ENCODE results near the gene GCNA.
"Not testable (repeated sequence)": the region's sequence is repeated elsewhere in the genome, so short reads cannot be mapped to it uniquely, and the experiment has no call there.

GCNA gene

DNA sequence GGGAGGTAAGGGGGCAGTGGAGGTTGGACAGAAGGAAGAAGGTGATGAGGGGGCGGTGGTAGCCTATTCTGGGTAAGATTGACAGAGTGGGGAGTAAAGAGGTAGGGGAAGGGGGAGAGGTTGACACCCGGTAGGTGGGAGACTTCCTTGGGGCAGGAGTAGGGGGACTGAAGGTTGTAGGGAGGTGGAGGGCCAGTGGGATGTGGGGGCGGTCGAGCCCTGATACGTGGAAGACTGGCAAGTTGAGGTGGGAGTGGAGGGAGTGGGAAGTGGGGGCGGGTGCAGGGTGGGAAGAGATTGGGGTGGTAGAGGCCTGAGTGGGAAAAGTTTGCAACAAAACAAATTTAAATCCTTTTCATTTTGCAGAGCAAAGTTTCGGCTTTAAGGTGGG, 1.7 kb downstream of the GCNA start:
- no peak for DNase-seq
- Mint-ChIP-seq H3K27ac (no peak overlapping the region), H3K4me3 (no peak overlapping the region), H3K4me1 (no peaks in the 10 kb centered on the region), H3K27me3 (no peaks in the 10 kb centered on the region), H3K9me3 (no peaks in the 10 kb centered on the region), H3K36me3 (peaks cover 22% of the 10 kb centered on the region)
- CTCF ChIA-PET = interaction anchor here (0.6 kb wide), 1 partner anchor 188 kb away, joined by 3 read pairs; no protein-coding TSS in a partner anchor

GRCh38 chrX:71581210-71581609, 3.0 kb downstream of the GCNA start:
- H3K27me3 Mint-ChIP-seq = no peaks in the 10 kb centered on the region
- no peak for DNase-seq
- CTCF ChIA-PET = no interaction called here
- no peak overlapping the region for H3K4me3 Mint-ChIP-seq
- no peaks in the 10 kb centered on the region for H3K9me3 Mint-ChIP-seq
- H3K4me1 Mint-ChIP-seq = peaks cover 2% of the 10 kb centered on the region
- peaks cover 23% of the 10 kb centered on the region for H3K36me3 Mint-ChIP-seq
- H3K27ac Mint-ChIP-seq = no peak overlapping the region

DNA sequence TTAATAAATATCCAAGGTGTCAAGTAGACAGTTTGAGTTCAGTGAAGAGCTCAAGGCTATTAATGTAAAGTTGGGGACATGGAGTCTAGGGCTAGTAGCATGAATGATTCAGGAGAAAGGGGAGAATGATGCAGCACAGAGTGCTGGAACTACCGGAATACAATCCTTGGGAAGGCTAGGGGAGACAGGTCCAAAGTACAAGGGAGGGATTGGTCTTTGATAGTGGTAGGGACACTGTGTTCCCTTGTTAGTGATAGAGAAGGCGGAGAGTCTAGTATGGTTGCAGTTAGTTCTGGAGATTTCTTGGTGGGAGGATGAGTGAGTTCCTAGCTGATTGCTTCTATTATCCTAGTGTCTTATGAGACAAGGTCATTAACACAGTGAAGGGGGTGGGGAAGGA, 8.7 kb downstream of the GCNA start:
- Mint-ChIP-seq H3K36me3 (peaks cover 15% of the 10 kb centered on the region), H3K9me3 (no peaks in the 10 kb centered on the region), H3K4me3 (no peak overlapping the region), H3K4me1 (peaks cover 9% of the 10 kb centered on the region), H3K27ac (no peak overlapping the region), H3K27me3 (no peaks in the 10 kb centered on the region)
- no peak for DNase-seq
- CTCF ChIA-PET = no interaction called here

GRCh38 chrX:71593210-71593609, 15.0 kb downstream of the GCNA start:
- DNase-seq, H3K27ac Mint-ChIP-seq, CTCF ChIA-PET, H3K27me3 Mint-ChIP-seq, H3K4me1 Mint-ChIP-seq, H3K4me3 Mint-ChIP-seq, H3K9me3 Mint-ChIP-seq: not testable (repeated sequence)
- peaks cover 15% of the 10 kb centered on the region for H3K36me3 Mint-ChIP-seq

- H3K27ac Mint-ChIP-seq = no peak overlapping the region
- H3K9me3 Mint-ChIP-seq = no peaks in the 10 kb centered on the region
- peaks cover 11% of the 10 kb centered on the region for H3K4me1 Mint-ChIP-seq
- no peak for DNase-seq
- CTCF ChIA-PET = interaction anchor here (0.7 to 1.2 kb wide), 2 partner anchors 34 to 52 kb away, joined by 3 read pairs; no protein-coding TSS in a partner anchor
- no peak overlapping the region for H3K4me3 Mint-ChIP-seq
- H3K36me3 Mint-ChIP-seq = peaks cover 58% of the 10 kb centered on the region
- no peaks in the 10 kb centered on the region for H3K27me3 Mint-ChIP-seq
Measured at GRCh38 chrX:71599965-71600364, 21.7 kb downstream of the GCNA start.

DNA sequence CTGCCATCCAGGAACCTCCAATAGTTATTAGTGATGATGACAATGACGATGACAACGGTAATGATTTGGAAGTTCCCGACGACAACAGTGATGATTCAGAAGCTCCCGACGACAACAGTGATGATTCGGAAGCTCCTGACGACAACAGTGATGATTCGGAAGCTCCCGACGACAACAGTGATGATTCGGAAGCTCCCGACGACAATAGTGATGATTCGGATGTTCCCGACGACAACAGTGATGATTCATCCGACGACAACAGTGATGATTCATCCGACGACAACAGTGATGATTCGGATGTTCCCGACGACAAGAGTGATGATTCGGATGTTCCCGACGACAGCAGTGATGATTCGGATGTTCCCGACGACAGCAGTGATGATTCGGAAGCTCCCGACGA, 25.4 kb downstream of the GCNA start:
- Mint-ChIP-seq H3K9me3 (no peaks in the 10 kb centered on the region), H3K4me1 (peaks cover 45% of the 10 kb centered on the region), H3K27me3 (no peaks in the 10 kb centered on the region), H3K36me3 (peaks cover 69% of the 10 kb centered on the region), H3K4me3 (no peak overlapping the region), H3K27ac (peak overlapping the region; percentile 11)
- CTCF ChIA-PET = no interaction called here
- no peak for DNase-seq

GRCh38 chrX:71604141-71604540, 25.9 kb downstream of the GCNA start:
- H3K9me3 Mint-ChIP-seq = no peaks in the 10 kb centered on the region
- no peak overlapping the region for H3K27ac Mint-ChIP-seq
- no peak for DNase-seq
- H3K36me3 Mint-ChIP-seq = peaks cover 74% of the 10 kb centered on the region
- no peaks in the 10 kb centered on the region for H3K27me3 Mint-ChIP-seq
- CTCF ChIA-PET = no interaction called here
- peaks cover 50% of the 10 kb centered on the region for H3K4me1 Mint-ChIP-seq
- no peak overlapping the region for H3K4me3 Mint-ChIP-seq

DNA sequence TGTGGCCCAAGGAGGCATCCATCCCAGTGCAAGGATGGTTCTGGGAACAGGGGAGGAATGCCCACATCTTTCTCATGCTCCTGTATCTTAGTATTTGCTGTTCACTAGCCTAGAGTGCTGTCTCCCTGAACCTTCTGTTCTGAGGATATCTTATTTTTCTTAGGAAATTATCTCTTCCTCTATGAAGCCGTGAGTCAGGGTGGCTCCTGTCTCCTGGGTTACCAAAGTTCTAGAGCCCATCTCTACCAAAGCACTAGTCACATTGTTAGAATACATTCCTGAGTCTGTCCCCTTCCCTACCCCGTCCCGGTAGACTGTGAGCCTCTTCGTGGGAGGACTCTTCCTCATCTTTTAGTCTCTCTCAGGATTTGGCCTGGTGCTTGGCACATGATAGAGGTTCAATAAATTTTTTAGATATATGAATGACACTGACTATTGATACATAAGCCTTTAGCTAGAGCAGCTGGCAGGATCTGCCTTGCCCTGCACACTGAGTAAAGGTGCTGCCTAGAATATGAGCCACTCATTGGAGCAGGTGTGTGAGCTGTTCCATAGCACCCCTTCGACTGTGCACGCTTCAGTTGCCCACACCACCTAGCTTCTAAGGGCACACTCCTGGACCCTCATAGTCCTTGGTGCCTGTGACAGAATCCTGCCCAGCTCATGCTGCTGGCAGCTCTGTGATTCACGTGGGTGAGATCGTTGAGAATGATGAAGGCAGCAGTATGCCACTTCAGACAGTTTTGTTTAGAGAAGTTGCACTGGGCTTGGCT, 26.7 kb downstream of the GCNA start:
- H3K4me3 Mint-ChIP-seq = no peak overlapping the region
- H3K36me3 Mint-ChIP-seq = peaks cover 78% of the 10 kb centered on the region
- no peak for DNase-seq
- H3K27ac Mint-ChIP-seq = peak overlapping the region; percentile 81
- H3K27me3 Mint-ChIP-seq = no peaks in the 10 kb centered on the region
- H3K4me1 Mint-ChIP-seq = peaks cover 58% of the 10 kb centered on the region
- CTCF ChIA-PET = interaction anchor here (0.6 to 1.1 kb wide), 2 partner anchors 10 to 47 kb away, joined by 3 read pairs; no protein-coding TSS in a partner anchor
- H3K9me3 Mint-ChIP-seq = no peaks in the 10 kb centered on the region

DNA sequence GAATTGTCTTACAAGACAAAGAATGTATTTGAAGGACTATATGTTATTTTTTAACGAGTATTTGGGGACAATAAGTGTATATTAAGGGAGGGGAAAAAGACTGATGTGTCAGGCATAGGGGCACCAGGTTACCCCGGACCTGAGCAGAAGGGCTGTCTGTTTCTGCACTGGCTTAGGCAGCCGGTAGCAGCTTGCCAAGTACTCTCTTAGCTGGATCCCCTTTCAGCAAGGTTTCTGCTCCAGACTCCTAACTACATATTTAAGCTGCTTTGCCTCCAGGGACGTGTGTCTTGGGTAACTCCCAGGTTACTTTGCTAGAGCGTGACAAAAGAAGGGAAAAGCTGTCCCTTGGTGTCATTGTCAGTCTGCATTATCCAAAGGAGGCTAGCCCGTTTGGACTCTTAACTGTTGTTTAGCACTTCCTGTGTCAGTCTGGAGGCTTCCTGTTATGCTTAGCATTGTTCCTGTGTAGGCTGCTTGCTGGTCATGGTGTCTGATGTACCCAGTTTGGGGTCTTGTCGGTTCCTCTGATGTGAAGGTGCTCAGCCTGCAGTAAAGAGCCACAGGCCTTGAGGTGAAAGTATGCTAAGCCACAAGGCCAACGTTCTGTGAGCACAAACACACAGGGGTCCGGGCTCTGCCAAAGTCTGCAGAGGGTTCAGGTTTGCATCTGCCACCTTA, 28.4 kb downstream of the GCNA start:
- CTCF ChIA-PET = interaction anchor here (0.6 kb wide), 1 partner anchor 16 kb away, joined by 3 read pairs; no protein-coding TSS in a partner anchor
- H3K27me3 Mint-ChIP-seq = no peaks in the 10 kb centered on the region
- peaks cover 81% of the 10 kb centered on the region for H3K36me3 Mint-ChIP-seq
- peaks cover 71% of the 10 kb centered on the region for H3K4me1 Mint-ChIP-seq
- peak overlapping the region; percentile 93 for H3K27ac Mint-ChIP-seq
- H3K9me3 Mint-ChIP-seq = no peaks in the 10 kb centered on the region
- no peak overlapping the region for H3K4me3 Mint-ChIP-seq
- DNase-seq = peak; percentile 44

DNA sequence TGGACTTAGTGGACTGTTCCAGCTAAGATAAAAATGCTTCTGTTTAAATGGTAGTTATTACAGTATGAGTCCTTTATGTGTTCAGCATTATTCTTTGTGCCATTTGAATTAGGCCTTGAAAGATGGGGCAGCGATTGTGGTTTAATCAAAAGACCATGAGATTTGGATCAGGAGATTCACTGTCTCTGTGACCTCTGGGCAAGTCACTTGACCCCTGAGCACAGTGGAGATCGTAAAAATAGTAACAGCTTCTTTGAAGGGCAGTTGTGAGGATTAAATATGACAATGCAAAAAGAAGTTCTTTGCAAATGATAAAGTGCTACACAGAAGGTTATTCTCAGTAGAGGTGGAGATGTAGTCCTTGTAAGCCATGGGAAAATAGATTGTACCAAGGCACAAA, 29.3 kb downstream of the GCNA start:
- no peak for DNase-seq
- CTCF ChIA-PET = no interaction called here
- H3K36me3 Mint-ChIP-seq = peaks cover 76% of the 10 kb centered on the region
- H3K27ac Mint-ChIP-seq = peak overlapping the region; percentile 93
- no peak overlapping the region for H3K4me3 Mint-ChIP-seq
- no peaks in the 10 kb centered on the region for H3K27me3 Mint-ChIP-seq
- H3K4me1 Mint-ChIP-seq = peaks cover 72% of the 10 kb centered on the region
- H3K9me3 Mint-ChIP-seq = no peaks in the 10 kb centered on the region

GRCh38 chrX:71609095-71609750, 31.0 kb downstream of the GCNA start:
- Mint-ChIP-seq H3K36me3 (peaks cover 75% of the 10 kb centered on the region), H3K9me3 (no peaks in the 10 kb centered on the region), H3K4me1 (peaks cover 81% of the 10 kb centered on the region), H3K27me3 (no peaks in the 10 kb centered on the region), H3K4me3 (no peak overlapping the region), H3K27ac (peak overlapping the region; percentile 55)
- CTCF ChIA-PET = interaction anchor here (1.2 to 1.8 kb wide), 2 partner anchors 8 to 41 kb away, joined by 4 to 6 read pairs; no protein-coding TSS in a partner anchor
- peak; percentile 31 for DNase-seq

GRCh38 chrX:71611736-71612135, 33.5 kb downstream of the GCNA start:
- H3K4me1 Mint-ChIP-seq = peaks cover 80% of the 10 kb centered on the region
- H3K27me3 Mint-ChIP-seq, H3K9me3 Mint-ChIP-seq, DNase-seq, H3K4me3 Mint-ChIP-seq, H3K27ac Mint-ChIP-seq, CTCF ChIA-PET: not testable (repeated sequence)
- H3K36me3 Mint-ChIP-seq = peaks cover 73% of the 10 kb centered on the region

- Mint-ChIP-seq H3K27me3 (no peaks in the 10 kb centered on the region), H3K9me3 (no peaks in the 10 kb centered on the region), H3K27ac (no peak overlapping the region), H3K4me1 (peaks cover 80% of the 10 kb centered on the region), H3K4me3 (no peak overlapping the region), H3K36me3 (peaks cover 74% of the 10 kb centered on the region)
- CTCF ChIA-PET = no interaction called here
- no peak for DNase-seq
Measured at GRCh38 chrX:71612256-71612655, 34.0 kb downstream of the GCNA start.

DNA sequence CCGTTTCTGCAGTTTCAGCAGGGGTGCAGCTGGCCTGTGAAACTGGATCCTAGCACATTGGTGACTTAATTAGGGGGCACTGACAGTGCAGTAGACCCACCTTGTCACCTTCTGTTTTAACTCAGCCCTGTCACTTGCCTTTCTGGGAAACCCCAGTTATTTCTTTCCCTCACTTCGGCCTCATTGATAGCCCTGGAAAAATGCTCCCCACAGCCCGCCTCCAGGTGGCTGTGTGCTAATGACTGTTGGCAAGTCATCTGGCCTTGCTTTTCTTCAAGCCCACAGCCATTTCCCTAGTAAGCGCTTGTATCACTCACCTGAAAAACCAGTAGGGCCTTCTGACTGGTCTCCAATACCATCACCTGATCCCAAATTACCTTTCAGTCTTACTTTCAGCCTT, 36.8 kb downstream of the GCNA start:
- peaks cover 79% of the 10 kb centered on the region for H3K4me1 Mint-ChIP-seq
- DNase-seq = no peak
- no peak overlapping the region for H3K27ac Mint-ChIP-seq
- H3K36me3 Mint-ChIP-seq = peaks cover 60% of the 10 kb centered on the region
- H3K27me3 Mint-ChIP-seq = no peaks in the 10 kb centered on the region
- CTCF ChIA-PET = interaction anchor here (1.1 kb wide), 1 partner anchor 10 kb away, joined by 3 read pairs; no protein-coding TSS in a partner anchor
- H3K9me3 Mint-ChIP-seq = no peaks in the 10 kb centered on the region
- no peak overlapping the region for H3K4me3 Mint-ChIP-seq
